ENCODE data around the gene PLCB1. TPM values are rescaled to one million over a fixed set of nuclear protein-coding genes. Genes with fewer than 3 reads are reported as not detected.
A peak's percentile ranks its signal among the peaks of the same experiment; 100 is the strongest.

PLCB1 gene
- total and polyA plus RNA-seq, 2 donors = 16.8 to 147 TPM

- no peak for DNase-seq (ENCODE audit: extremely low spot score)
- no peaks in the 10 kb centered on the region for H3K36me3 ChIP-seq (ENCODE audit: insufficient read depth)
- no peak overlapping the region for H3K4me3 ChIP-seq (ENCODE audit: low read depth, low read length)
- 63% methylated on average over 2 of the region's 2 CpGs for WGBS
- H3K27ac ChIP-seq (ENCODE audit: low read depth) = no peak overlapping the region
- H3K4me1 ChIP-seq (ENCODE audit: insufficient read depth) = no peaks in the 10 kb centered on the region
Measured at GRCh38 chr20:8242066-8242465, 110.0 kb downstream of the PLCB1 start.

GRCh38 chr20:8242827-8243724 is 111.0 kb downstream of the PLCB1 start:
- no peak overlapping the region for H3K4me3 ChIP-seq (ENCODE audit: low read depth, low read length)
- peak overlapping the region; percentile 10 for H3K27ac ChIP-seq (ENCODE audit: low read depth)
- 52% methylated on average over 7 of the region's 7 CpGs for WGBS
- peak; percentile 26 for DNase-seq (ENCODE audit: extremely low spot score)
- H3K4me1 ChIP-seq (ENCODE audit: insufficient read depth) = no peaks in the 10 kb centered on the region
- no peaks in the 10 kb centered on the region for H3K36me3 ChIP-seq (ENCODE audit: insufficient read depth)

- peak; percentile 62 for DNase-seq (ENCODE audit: extremely low spot score)
- no peaks in the 10 kb centered on the region for H3K36me3 ChIP-seq (ENCODE audit: insufficient read depth)
- H3K4me1 ChIP-seq (ENCODE audit: insufficient read depth) = peaks cover under 1% of the 10 kb centered on the region
- no peak overlapping the region for H3K4me3 ChIP-seq (ENCODE audit: low read depth, low read length)
- peak overlapping the region; percentile 5 for H3K27ac ChIP-seq (ENCODE audit: low read depth)
- WGBS = 52% methylated on average over 2 of the region's 2 CpGs
Measured at GRCh38 chr20:8244637-8245036, 112.6 kb downstream of the PLCB1 start.

- no peak overlapping the region for H3K4me3 ChIP-seq (ENCODE audit: low read depth, low read length)
- WGBS = 100% methylated on average over 1 of the region's 1 CpG
- peaks cover 1% of the 10 kb centered on the region for H3K4me1 ChIP-seq (ENCODE audit: insufficient read depth)
- no peaks in the 10 kb centered on the region for H3K36me3 ChIP-seq (ENCODE audit: insufficient read depth)
- H3K27ac ChIP-seq (ENCODE audit: low read depth) = no peak overlapping the region
- DNase-seq (ENCODE audit: extremely low spot score) = no peak
Measured at GRCh38 chr20:8246153-8246552, 114.1 kb downstream of the PLCB1 start.

GRCh38 chr20:8246716-8247115 is 114.7 kb downstream of the PLCB1 start:
- WGBS = 87% methylated on average over 1 of the region's 1 CpG
- H3K4me3 ChIP-seq (ENCODE audit: low read depth, low read length) = no peak overlapping the region
- H3K27ac ChIP-seq (ENCODE audit: low read depth) = peak overlapping the region; percentile 38
- peaks cover 1% of the 10 kb centered on the region for H3K4me1 ChIP-seq (ENCODE audit: insufficient read depth)
- no peak for DNase-seq (ENCODE audit: extremely low spot score)
- no peaks in the 10 kb centered on the region for H3K36me3 ChIP-seq (ENCODE audit: insufficient read depth)

- Histone ChIP-seq H3K27ac (ENCODE audit: low read depth) (no peak overlapping the region), H3K4me1 (ENCODE audit: insufficient read depth) (peaks cover 1% of the 10 kb centered on the region), H3K4me3 (ENCODE audit: low read depth, low read length) (no peak overlapping the region), H3K36me3 (ENCODE audit: insufficient read depth) (no peaks in the 10 kb centered on the region)
- DNase-seq (ENCODE audit: extremely low spot score) = no peak
Measured at GRCh38 chr20:8248051-8248450, 116.0 kb downstream of the PLCB1 start.

GRCh38 chr20:8249634-8250033 is 117.6 kb downstream of the PLCB1 start:
- DNase-seq (ENCODE audit: extremely low spot score) = no peak
- WGBS = 85% methylated on average over 3 of the region's 3 CpGs
- Histone ChIP-seq H3K27ac (ENCODE audit: low read depth) (no peak overlapping the region), H3K4me3 (ENCODE audit: low read depth, low read length) (no peak overlapping the region), H3K4me1 (ENCODE audit: insufficient read depth) (peaks cover 1% of the 10 kb centered on the region), H3K36me3 (ENCODE audit: insufficient read depth) (no peaks in the 10 kb centered on the region)

GRCh38 chr20:8250539-8251200 is 118.6 kb downstream of the PLCB1 start:
- WGBS = 48% methylated on average over 1 of the region's 1 CpG
- Histone ChIP-seq H3K27ac (ENCODE audit: low read depth) (no peak overlapping the region), H3K4me1 (ENCODE audit: insufficient read depth) (peaks cover 1% of the 10 kb centered on the region), H3K4me3 (ENCODE audit: low read depth, low read length) (no peak overlapping the region), H3K36me3 (ENCODE audit: insufficient read depth) (no peaks in the 10 kb centered on the region)
- DNase-seq (ENCODE audit: extremely low spot score) = no peak

- Histone ChIP-seq H3K4me1 (ENCODE audit: insufficient read depth) (peaks cover 1% of the 10 kb centered on the region), H3K27ac (ENCODE audit: low read depth) (no peak overlapping the region), H3K4me3 (ENCODE audit: low read depth, low read length) (no peak overlapping the region), H3K36me3 (ENCODE audit: insufficient read depth) (no peaks in the 10 kb centered on the region)
- 91% methylated on average over 4 of the region's 4 CpGs for WGBS
- DNase-seq (ENCODE audit: extremely low spot score) = no peak
Measured at GRCh38 chr20:8251201-8251575, 119.1 kb downstream of the PLCB1 start.

- Histone ChIP-seq H3K27ac (ENCODE audit: low read depth) (no peak overlapping the region), H3K36me3 (ENCODE audit: insufficient read depth) (no peaks in the 10 kb centered on the region)
- no peak for DNase-seq (ENCODE audit: extremely low spot score)
Measured at GRCh38 chr20:8254911-8255582, 123.0 kb downstream of the PLCB1 start.

GRCh38 chr20:8255945-8256632 is 124.0 kb downstream of the PLCB1 start:
- Histone ChIP-seq H3K36me3 (ENCODE audit: insufficient read depth) (no peaks in the 10 kb centered on the region), H3K4me1 (ENCODE audit: insufficient read depth) (no peaks in the 10 kb centered on the region), H3K4me3 (ENCODE audit: low read depth, low read length) (no peak overlapping the region), H3K27ac (ENCODE audit: low read depth) (no peak overlapping the region)
- 97% methylated on average over 3 of the region's 3 CpGs for WGBS
- DNase-seq (ENCODE audit: extremely low spot score) = no peak

More at GRCh38 chr20:8254911-8255582, 123.0 kb downstream of the PLCB1 start:
- Histone ChIP-seq H3K4me3 (ENCODE audit: low read depth, low read length) (no peak overlapping the region), H3K4me1 (ENCODE audit: insufficient read depth) (no peaks in the 10 kb centered on the region)
- WGBS = 71% methylated on average over 4 of the region's 4 CpGs

- H3K4me1 ChIP-seq (ENCODE audit: insufficient read depth) = no peaks in the 10 kb centered on the region
- H3K4me3 ChIP-seq (ENCODE audit: low read depth, low read length) = no peak overlapping the region
- H3K27ac ChIP-seq (ENCODE audit: low read depth) = no peak overlapping the region
- DNase-seq (ENCODE audit: extremely low spot score) = no peak
- no peaks in the 10 kb centered on the region for H3K36me3 ChIP-seq (ENCODE audit: insufficient read depth)
- WGBS = 92% methylated on average over 5 of the region's 5 CpGs
Measured at GRCh38 chr20:8260837-8261251, 128.8 kb downstream of the PLCB1 start.

GRCh38 chr20:8262721-8263120 is 130.7 kb downstream of the PLCB1 start:
- H3K36me3 ChIP-seq (ENCODE audit: insufficient read depth) = no peaks in the 10 kb centered on the region
- no peak overlapping the region for H3K27ac ChIP-seq (ENCODE audit: low read depth)
- no peak overlapping the region for H3K4me3 ChIP-seq (ENCODE audit: low read depth, low read length)
- WGBS = 50% methylated on average over 1 of the region's 1 CpG
- DNase-seq (ENCODE audit: extremely low spot score) = no peak
- no peaks in the 10 kb centered on the region for H3K4me1 ChIP-seq (ENCODE audit: insufficient read depth)
